NCI-H1105 (cell line): ENCODE results near the gene SLC24A3.

ENCODE experiments used
- DNase-seq: peaks from one replicate; lab custom pipeline; 2025; lab: John Stamatoyannopoulos, UW

Gene SLC24A3

GRCh38 chr20:19457611-19458010, 245.2 kb downstream of the SLC24A3 start:
- DNase-seq: no peak

- DNase-seq: no peak
Measured at GRCh38 chr20:19460386-19460785, 247.9 kb downstream of the SLC24A3 start.

- no peak for DNase-seq
Measured at GRCh38 chr20:19462491-19462890, 250.0 kb downstream of the SLC24A3 start.

- DNase-seq: no peak
Measured at GRCh38 chr20:19463597-19463996, 251.2 kb downstream of the SLC24A3 start.

GRCh38 chr20:19465536-19465935, 253.1 kb downstream of the SLC24A3 start:
- DNase-seq: no peak

- no peak for DNase-seq
Measured at GRCh38 chr20:19466206-19466928, 253.9 kb downstream of the SLC24A3 start.

GRCh38 chr20:19473216-19473921, 260.9 kb downstream of the SLC24A3 start:
- DNase-seq: no peak

- DNase-seq: no peak
Measured at GRCh38 chr20:19473922-19474286, 261.5 kb downstream of the SLC24A3 start.

- DNase-seq: no peak
Measured at GRCh38 chr20:19478320-19478895, 266.0 kb downstream of the SLC24A3 start.

- no peak for DNase-seq
Measured at GRCh38 chr20:19482726-19483125, 270.3 kb downstream of the SLC24A3 start.

- no peak for DNase-seq
Measured at GRCh38 chr20:19483309-19483708, 270.9 kb downstream of the SLC24A3 start.

GRCh38 chr20:19486446-19486845, 274.0 kb downstream of the SLC24A3 start:
- DNase-seq: no peak

GRCh38 chr20:19487420-19487819, 275.0 kb downstream of the SLC24A3 start:
- DNase-seq: no peak

- DNase-seq: no peak
Measured at GRCh38 chr20:19491241-19491640, 278.8 kb downstream of the SLC24A3 start.

GRCh38 chr20:19492116-19492515, 279.7 kb downstream of the SLC24A3 start:
- DNase-seq: no peak

- peak; percentile 20 for DNase-seq
Measured at GRCh38 chr20:19492687-19493336, 280.4 kb downstream of the SLC24A3 start.

- no peak for DNase-seq
Measured at GRCh38 chr20:19493794-19494495, 281.5 kb downstream of the SLC24A3 start.

GRCh38 chr20:19495905-19496703, 283.7 kb downstream of the SLC24A3 start:
- no peak for DNase-seq

- DNase-seq: no peak
Measured at GRCh38 chr20:19497064-19497463, 284.6 kb downstream of the SLC24A3 start.

GRCh38 chr20:19498756-19499155, 286.3 kb downstream of the SLC24A3 start:
- DNase-seq: no peak

GRCh38 chr20:19501476-19502115, 289.2 kb downstream of the SLC24A3 start:
- no peak for DNase-seq
